ENCODE measurements around the gene HEXIM1. TPM values are rescaled to one million over a fixed set of nuclear protein-coding genes. Genes with fewer than 3 reads are reported as not detected.

HEXIM1 gene
- polyA plus RNA-seq, 3 donors, result 2.2 to 14.8 (median 2.5) TPM

GRCh38 chr17:45108595-45109521 is 39.4 kb upstream of the HEXIM1 start:
- Histone ChIP-seq H3K9me3 (replicated peaks in 1 of 2; ENCODE audit: control insufficient read depth in 1 of 2, insufficient read depth in 1 of 2, low read length in 2 of 2) (no peaks in the 10 kb centered on the region), H3K27ac (ENCODE audit: low read depth in 1 of 2, low read length in 2 of 2) (no peak overlapping the region), H3K4me2 (replicated peaks; ENCODE audit: extremely low read depth, low read length, poor library complexity, severe bottlenecking) (no peak overlapping the region), H4K20me1 (ENCODE audit: insufficient read depth, low read length) (peaks cover 50% of the 10 kb centered on the region), H3K4me1 (ENCODE audit: control insufficient read depth in 1 of 2, insufficient read depth in 2 of 2, low read length in 2 of 2) (no peaks in the 10 kb centered on the region), H3K36me3 (replicated peaks in 1 of 2; ENCODE audit: control insufficient read depth in 1 of 2, insufficient read depth in 2 of 2, low read length in 2 of 2) (peaks cover 50 to 55% of the 10 kb centered on the region in 2 donors), H3K27me3 (ENCODE audit: control insufficient read depth in 2 of 2, insufficient read depth in 2 of 2, low read length in 2 of 2) (no peaks in the 10 kb centered on the region), H3K79me2 (ENCODE audit: insufficient read depth, low read length) (no peaks in the 10 kb centered on the region), H3K9ac (ENCODE audit: insufficient read depth, low read length, poor library complexity, severe bottlenecking) (no peak overlapping the region), H3K4me3 (replicated peaks in 1 of 3; ENCODE audit: low read depth in 2 of 3, low read length in 3 of 3) (no peak overlapping the region), H2AFZ (ENCODE audit: insufficient read depth, low read depth, low read length, poor library complexity, severe bottlenecking) (no peak overlapping the region)
- WGBS (ENCODE audit: insufficient coverage), result 93% methylated on average over 4 of the region's 12 CpGs
- peaks cover 0 to 5% (median 1%) of the 10 kb centered on the region in 3 donors for H3K27me3 Mint-ChIP-seq (ENCODE audit: low read depth in 3 of 3)
- DNase-seq, result no peak
- H3K9me3 Mint-ChIP-seq, result no peaks in the 10 kb centered on the region
- peaks cover 48 to 53% of the 10 kb centered on the region in 2 donors for H3K36me3 Mint-ChIP-seq
- no peak for TF ChIP-seq CTCF (IDR thresholded peaks at IDR 0.05)
- no peaks in the 10 kb centered on the region for H3K4me1 Mint-ChIP-seq
- intact Hi-C loops (cut with micrococcal nuclease), result no loop called here
- no peak overlapping the region for H3K4me3 Mint-ChIP-seq
- peak overlapping the region in 3 of 7 donors; percentile 23 to 45 (median 35) for H3K27ac Mint-ChIP-seq

DNA sequence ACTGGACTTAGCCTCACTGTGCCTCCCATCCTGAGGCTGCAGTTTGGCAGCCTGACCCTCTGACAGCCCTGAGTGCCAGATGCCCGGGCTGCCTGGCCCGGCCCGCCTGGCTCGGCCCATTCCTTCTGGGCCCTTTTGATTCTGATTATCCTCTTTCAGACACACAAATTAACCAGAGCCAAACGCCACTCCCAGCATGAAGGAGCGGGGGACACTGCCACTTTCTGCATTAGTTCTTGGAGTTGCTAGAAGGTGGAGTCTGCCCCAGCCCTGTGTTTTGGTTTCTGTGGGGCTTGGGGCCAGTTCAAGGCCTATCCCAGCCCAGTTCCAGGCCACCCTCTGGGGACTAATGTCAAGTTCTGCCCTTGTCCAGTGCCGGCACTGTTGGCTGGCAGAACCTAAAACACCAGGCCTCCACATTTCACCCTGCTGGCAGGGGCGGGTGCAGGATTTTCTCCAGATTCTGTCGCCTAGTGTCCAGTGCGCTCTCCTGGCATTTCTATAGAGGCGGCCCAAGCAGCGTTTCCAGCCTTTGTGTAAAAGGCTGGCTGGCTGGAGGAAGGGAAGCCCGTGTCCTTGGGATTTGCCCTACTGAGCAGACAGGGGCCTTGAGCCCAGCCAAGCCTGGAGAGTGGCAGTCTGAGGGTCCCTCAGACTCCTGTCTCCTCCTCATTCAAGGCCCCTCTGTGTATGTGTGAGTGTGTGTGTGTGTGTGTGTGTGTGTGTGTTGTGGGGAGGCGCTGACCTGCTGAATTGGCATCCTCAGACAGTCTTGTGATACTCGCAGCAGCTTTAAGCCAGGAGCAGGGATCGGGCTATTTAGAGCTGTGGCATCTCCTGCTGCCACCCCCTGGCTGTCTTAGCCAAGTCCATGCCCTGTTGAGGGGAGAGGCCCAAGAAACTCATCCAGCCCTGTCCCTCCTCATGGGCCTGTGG is 37.3 kb upstream of the HEXIM1 start:
- H3K4me3 Mint-ChIP-seq, result no peak overlapping the region
- Histone ChIP-seq H3K9me3 (replicated peaks in 1 of 2; ENCODE audit: control insufficient read depth in 1 of 2, insufficient read depth in 1 of 2, low read length in 2 of 2) (no peaks in the 10 kb centered on the region), H4K20me1 (ENCODE audit: insufficient read depth, low read length) (peaks cover 32% of the 10 kb centered on the region), H3K4me2 (replicated peaks; ENCODE audit: extremely low read depth, low read length, poor library complexity, severe bottlenecking) (no peak overlapping the region), H3K27ac (ENCODE audit: low read depth in 1 of 2, low read length in 2 of 2) (no peak overlapping the region), H3K79me2 (ENCODE audit: insufficient read depth, low read length) (no peaks in the 10 kb centered on the region), H3K9ac (ENCODE audit: insufficient read depth, low read length, poor library complexity, severe bottlenecking) (no peak overlapping the region), H2AFZ (ENCODE audit: insufficient read depth, low read depth, low read length, poor library complexity, severe bottlenecking) (no peak overlapping the region), H3K36me3 (replicated peaks in 1 of 2; ENCODE audit: control insufficient read depth in 1 of 2, insufficient read depth in 2 of 2, low read length in 2 of 2) (peaks cover 30 to 34% of the 10 kb centered on the region in 2 donors), H3K4me3 (replicated peaks in 1 of 3; ENCODE audit: low read depth in 2 of 3, low read length in 3 of 3) (no peak overlapping the region), H3K4me1 (ENCODE audit: control insufficient read depth in 1 of 2, insufficient read depth in 2 of 2, low read length in 2 of 2) (no peaks in the 10 kb centered on the region), H3K27me3 (ENCODE audit: control insufficient read depth in 2 of 2, insufficient read depth in 2 of 2, low read length in 2 of 2) (no peaks in the 10 kb centered on the region)
- WGBS (ENCODE audit: insufficient coverage), result 97% methylated on average over 8 of the region's 16 CpGs
- H3K9me3 Mint-ChIP-seq, result peaks cover 0 to 1% (median 0%) of the 10 kb centered on the region in 7 donors
- intact Hi-C loops (cut with micrococcal nuclease), result no loop called here
- peaks cover 0 to 5% (median 1%) of the 10 kb centered on the region in 3 donors for H3K27me3 Mint-ChIP-seq (ENCODE audit: low read depth in 3 of 3)
- DNase-seq, result no peak
- H3K4me1 Mint-ChIP-seq, result no peaks in the 10 kb centered on the region
- peaks cover 27 to 32% of the 10 kb centered on the region in 2 donors for H3K36me3 Mint-ChIP-seq
- no peak for TF ChIP-seq CTCF (IDR thresholded peaks at IDR 0.05)
- H3K27ac Mint-ChIP-seq, result peak overlapping the region in 4 of 7 donors; percentile 6 to 78 (median 45)
